Ishikawa (cell line): ENCODE measurements around the gene MRPL10.

Experiments used
- CEBPB ChIP-seq: IDR thresholded peaks from 2 replicates; pipeline ENCODE4 v1.6.1; 2012
- CREB1 ChIP-seq: IDR thresholded peaks from 2 replicates; pipeline ENCODE4 v1.6.1; 2012; ENCODE audit warnings: low read depth
- EGR1 ChIP-seq: IDR thresholded peaks from 2 replicates; pipeline ENCODE4 v1.6.1; 2012
- EP300 ChIP-seq: IDR thresholded peaks from 2 replicates; pipeline ENCODE4 v1.6.1; 2012; ENCODE audit warnings: borderline replicate concordance
- FOXM1 ChIP-seq: IDR thresholded peaks from 2 replicates; pipeline ENCODE4 v1.6.1; 2012; ENCODE audit warnings: low read depth, borderline replicate concordance
- NFIC ChIP-seq: IDR thresholded peaks from 2 replicates; pipeline ENCODE4 v1.6.1; 2012
- RAD21 ChIP-seq: IDR thresholded peaks from 2 replicates; pipeline ENCODE4 v1.6.1; 2012; ENCODE audit warnings: low read depth
- TAF1 ChIP-seq: IDR thresholded peaks from 2 replicates; pipeline ENCODE4 v1.6.1; 2012; ENCODE audit warnings: low read depth, mild to moderate bottlenecking
- TCF12 ChIP-seq: IDR thresholded peaks from 2 replicates; pipeline ENCODE4 v1.6.1; 2012; ENCODE audit warnings: low read depth
- TEAD4 ChIP-seq: IDR thresholded peaks from 2 replicates; pipeline ENCODE4 v1.6.1; 2012
- YY1 ChIP-seq: IDR thresholded peaks from 2 replicates; pipeline ENCODE4 v1.6.1; 2012; ENCODE audit warnings: low read depth
- TF ChIP-seq, protein P1 (sequence below): IDR thresholded peaks from 2 replicates; pipeline ENCODE4 v1.6.1; 2012; ENCODE audit warnings: low read depth, mild to moderate bottlenecking
- TF ChIP-seq, protein P2 (sequence below): IDR thresholded peaks from 2 replicates; pipeline ENCODE4 v1.6.1; 2012

DNA sequence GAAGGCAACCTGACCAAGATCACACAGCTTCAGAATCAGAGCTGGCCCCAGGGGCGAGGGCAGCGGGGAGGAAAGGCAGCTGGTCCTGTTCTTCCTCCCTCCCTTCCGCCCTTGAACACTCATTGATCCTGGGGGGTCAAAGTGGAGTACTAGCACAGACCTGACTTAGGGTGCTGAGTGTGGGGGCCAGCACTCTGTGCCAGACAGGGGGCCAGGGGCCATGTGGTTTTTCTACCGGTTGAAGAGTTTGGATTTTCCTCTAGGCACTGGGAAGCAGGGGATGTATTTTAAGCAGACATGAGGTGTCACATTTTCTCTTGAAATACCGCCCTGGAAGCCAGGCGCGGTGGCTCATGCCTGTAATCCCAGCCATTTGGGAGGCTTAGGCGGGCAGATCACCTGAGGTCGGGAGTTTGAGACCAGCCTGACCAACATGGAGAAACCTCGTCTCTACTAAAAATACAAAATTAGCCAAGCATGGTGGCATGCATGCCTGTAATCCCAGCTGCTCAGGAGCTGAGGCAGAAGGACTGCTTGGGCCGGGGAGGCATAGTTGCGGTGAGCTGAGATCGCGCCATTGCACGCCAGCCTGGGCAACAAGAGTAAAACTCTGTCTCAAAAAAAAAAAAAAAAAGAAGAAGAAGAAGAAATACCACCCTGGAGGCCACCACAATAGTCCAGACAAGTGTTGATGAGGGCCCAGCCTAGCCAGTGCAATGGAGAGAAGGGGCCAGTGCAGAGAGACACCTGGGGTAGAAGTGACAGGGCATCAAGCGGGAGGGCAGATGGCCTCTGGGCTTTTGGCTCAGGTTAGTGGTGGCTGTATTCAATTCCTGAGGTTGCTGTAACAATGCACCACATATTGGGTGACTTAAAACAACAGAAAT, 25.1 kb downstream of the MRPL10 start:
- TF ChIP-seq, protein P1, sequence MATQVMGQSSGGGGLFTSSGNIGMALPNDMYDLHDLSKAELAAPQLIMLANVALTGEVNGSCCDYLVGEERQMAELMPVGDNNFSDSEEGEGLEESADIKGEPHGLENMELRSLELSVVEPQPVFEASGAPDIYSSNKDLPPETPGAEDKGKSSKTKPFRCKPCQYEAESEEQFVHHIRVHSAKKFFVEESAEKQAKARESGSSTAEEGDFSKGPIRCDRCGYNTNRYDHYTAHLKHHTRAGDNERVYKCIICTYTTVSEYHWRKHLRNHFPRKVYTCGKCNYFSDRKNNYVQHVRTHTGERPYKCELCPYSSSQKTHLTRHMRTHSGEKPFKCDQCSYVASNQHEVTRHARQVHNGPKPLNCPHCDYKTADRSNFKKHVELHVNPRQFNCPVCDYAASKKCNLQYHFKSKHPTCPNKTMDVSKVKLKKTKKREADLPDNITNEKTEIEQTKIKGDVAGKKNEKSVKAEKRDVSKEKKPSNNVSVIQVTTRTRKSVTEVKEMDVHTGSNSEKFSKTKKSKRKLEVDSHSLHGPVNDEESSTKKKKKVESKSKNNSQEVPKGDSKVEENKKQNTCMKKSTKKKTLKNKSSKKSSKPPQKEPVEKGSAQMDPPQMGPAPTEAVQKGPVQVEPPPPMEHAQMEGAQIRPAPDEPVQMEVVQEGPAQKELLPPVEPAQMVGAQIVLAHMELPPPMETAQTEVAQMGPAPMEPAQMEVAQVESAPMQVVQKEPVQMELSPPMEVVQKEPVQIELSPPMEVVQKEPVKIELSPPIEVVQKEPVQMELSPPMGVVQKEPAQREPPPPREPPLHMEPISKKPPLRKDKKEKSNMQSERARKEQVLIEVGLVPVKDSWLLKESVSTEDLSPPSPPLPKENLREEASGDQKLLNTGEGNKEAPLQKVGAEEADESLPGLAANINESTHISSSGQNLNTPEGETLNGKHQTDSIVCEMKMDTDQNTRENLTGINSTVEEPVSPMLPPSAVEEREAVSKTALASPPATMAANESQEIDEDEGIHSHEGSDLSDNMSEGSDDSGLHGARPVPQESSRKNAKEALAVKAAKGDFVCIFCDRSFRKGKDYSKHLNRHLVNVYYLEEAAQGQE: no peak
- TF ChIP-seq RAD21 (no peak), TAF1 (no peak), FOXM1 (no peak), EGR1 (no peak), TCF12 (no peak), TEAD4 (no peak), EP300 (no peak), YY1 (no peak), NFIC (no peak), CEBPB (no peak), CREB1 (no peak)
- TF ChIP-seq, protein P2, sequence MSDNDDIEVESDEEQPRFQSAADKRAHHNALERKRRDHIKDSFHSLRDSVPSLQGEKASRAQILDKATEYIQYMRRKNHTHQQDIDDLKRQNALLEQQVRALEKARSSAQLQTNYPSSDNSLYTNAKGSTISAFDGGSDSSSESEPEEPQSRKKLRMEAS: no peak
